ENCODE data around the gene GNRH2.
"Not testable (repeated sequence)": the region's sequence is repeated elsewhere in the genome, so short reads cannot be mapped to it uniquely, and the experiment has no call there.

The GNRH2 gene

DNA sequence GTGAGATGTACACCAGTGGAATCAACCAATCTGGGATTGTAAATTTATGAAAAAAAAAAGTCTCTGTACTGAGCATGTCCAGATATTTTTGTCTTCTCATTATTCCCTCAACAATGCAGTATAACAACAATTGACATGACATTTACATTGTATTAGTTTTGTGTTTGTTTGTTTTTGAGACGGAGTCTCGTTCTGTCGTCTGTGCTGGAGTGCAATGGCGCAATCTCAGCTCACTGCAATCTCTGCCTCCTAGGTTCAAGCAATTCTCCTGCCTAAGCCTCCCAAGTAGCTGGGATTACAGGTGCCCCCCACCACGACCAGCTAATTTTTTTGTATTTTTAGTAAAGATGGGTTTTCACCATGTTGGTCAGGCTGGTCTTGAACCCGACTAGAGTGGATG, 31.9 kb downstream of the GNRH2 start:
- DNase-seq = not testable (repeated sequence)

GRCh38 chr20:3077618-3078134, 34.3 kb downstream of the GNRH2 start:
- no peak for DNase-seq

DNA sequence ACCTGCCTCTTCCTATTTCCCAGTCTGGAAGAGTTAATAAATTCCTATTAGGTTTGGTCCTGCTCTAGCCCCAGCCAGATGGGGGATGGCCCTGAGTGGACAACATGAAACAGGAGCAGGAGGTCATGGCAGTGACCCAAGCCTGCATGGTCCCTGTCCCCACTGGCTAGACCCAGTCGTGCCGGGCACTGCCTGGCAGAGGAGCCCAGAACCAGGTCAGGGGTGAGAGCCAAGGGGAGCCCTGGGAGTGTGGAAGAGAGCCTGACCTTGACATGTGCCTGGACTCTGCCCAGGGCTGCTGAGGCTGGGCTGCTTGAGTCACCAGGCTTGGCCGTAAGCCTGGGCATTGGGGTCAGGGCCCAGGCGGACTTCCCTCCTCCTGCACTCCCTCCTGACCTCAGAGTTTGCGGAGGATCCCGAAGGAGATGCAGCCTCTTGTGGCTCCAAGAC, 37.5 kb downstream of the GNRH2 start:
- DNase-seq = no peak

DNA sequence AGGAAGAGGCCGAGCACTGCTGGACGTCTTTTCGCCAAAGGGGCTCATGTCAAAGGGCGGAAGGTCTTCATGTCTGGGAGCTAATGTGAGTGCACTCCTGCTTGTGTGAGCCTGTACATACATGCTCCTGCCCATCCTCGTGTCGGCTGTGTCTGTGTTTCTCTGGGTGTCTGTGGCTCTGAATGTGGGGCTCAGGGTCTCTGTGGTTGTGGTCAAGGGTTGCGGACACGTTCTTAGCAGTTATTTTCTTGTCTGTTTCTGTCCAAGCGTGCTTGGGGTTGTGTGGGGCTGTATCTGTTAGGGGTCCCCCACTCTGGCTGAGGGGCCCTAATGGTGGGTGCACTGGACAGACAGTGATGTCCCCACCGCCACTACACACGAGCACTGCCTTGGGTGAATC, 38.2 kb downstream of the GNRH2 start:
- no peak for DNase-seq

- DNase-seq = no peak
Observed at GRCh38 chr20:3082306-3082951, 39.0 kb downstream of the GNRH2 start.

- DNase-seq = no peak
Observed at GRCh38 chr20:3082955-3083952, 39.8 kb downstream of the GNRH2 start.

GRCh38 chr20:3084283-3084985, 41.0 kb downstream of the GNRH2 start, which contains the start of gene AVP:
TSS of gene AVP (minus strand) at chr20:3084724. CDS start at chr20:3084674, 50 bp downstream.
- DNase-seq = no peak

DNA sequence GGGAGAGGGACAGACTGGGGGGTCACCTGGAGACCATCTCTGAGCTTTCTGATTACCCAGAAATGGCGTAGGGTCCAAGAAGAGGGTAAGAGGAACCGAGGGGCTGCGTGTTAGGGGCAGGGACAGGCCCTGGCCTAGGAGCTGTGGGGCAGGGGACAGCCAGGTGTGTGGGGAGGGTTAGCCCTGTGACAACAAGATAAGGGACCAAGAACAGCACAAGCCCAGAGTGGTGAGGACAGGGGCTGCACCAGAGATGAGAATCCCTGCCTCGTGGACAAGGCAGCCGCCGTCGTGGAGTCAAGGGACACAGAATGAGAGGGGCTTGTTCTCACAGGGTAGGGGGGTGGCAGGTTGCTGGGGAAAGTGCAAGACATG, 41.6 kb downstream of the GNRH2 start:
- DNase-seq = no peak

DNA sequence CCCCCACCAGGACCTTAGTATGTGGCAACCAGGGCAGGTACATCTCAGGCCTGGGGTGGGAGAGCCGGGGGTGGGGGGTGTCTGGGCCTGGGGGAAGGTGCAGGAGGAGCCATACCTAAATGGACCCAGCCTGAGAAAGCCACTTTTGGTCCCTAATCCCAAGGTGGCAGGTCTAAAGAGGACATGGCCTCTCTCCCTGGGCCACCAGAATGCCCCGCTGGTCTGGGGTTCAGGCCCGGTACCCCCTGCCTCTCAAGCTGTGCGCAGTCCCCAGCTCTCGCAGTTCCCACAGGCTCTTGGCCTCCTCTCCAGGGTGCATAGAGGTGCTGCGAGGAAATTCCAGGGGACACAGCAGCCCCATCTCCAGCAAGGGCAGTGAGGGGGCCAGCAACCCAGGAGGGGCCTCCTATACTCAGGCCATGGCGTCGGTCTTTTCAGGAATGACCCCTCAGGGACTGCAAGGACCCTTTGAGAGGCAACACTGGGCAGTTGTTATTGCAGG, 42.2 kb downstream of the GNRH2 start:
- no peak for DNase-seq

GRCh38 chr20:3088031-3088430, 44.6 kb downstream of the GNRH2 start:
- no peak for DNase-seq

DNA sequence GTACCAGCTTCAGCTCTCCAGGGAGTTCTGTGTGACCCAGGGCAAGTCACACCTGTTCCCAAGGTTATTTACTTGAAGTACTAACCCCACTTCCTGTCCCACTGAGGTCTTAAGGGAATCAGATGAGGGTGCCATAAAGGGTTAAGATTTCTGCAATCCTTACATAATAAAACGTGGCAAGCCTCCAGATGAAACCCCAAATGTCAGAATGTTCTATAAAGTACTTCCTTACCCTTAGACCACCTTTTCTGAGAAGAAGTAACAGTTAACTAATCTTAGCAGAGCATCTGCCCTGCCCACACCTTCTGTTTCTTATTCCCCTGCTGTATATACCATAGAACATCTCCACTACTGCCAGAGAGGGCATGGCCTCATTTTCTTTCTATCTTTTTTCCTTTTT, 47.1 kb downstream of the GNRH2 start:
- DNase-seq = no peak

- DNase-seq = no peak
Observed at GRCh38 chr20:3092611-3093379, 49.4 kb downstream of the GNRH2 start.

DNA sequence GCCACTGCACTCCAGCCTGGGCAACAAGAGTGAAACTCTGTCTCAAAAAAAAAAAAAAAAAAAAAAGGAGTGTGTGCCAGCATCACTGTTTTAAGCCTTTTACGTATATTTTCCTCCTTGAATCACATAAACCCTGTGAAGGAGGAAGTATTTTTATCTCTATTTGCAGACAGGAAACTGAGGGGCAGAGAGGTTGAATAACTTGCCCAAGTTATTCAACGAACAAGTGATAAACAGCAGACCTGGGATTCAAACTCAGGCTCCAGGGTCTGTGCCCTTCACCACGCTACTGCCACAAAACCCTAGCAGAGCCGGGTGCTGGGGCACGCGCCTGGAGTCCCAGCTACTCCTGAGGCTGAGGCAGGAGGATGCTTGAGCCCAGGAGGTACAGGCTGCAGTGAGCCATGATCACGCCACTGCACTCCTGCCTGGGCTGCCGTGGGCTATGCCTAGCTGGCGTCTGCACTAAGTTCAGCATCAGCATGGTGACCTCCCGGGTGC, 50.5 kb downstream of the GNRH2 start:
- DNase-seq = no peak

GRCh38 chr20:3094848-3095629, 51.6 kb downstream of the GNRH2 start:
- no peak for DNase-seq

Data from NCI-H510A treated with DMSO at 0.1 percent for 48 hours (cell line).